ENCODE results near the gene AK4.
"Not testable (repeated sequence)": the region's sequence is repeated elsewhere in the genome, so short reads cannot be mapped to it uniquely, and the experiment has no call there.

AK4 gene

DNA sequence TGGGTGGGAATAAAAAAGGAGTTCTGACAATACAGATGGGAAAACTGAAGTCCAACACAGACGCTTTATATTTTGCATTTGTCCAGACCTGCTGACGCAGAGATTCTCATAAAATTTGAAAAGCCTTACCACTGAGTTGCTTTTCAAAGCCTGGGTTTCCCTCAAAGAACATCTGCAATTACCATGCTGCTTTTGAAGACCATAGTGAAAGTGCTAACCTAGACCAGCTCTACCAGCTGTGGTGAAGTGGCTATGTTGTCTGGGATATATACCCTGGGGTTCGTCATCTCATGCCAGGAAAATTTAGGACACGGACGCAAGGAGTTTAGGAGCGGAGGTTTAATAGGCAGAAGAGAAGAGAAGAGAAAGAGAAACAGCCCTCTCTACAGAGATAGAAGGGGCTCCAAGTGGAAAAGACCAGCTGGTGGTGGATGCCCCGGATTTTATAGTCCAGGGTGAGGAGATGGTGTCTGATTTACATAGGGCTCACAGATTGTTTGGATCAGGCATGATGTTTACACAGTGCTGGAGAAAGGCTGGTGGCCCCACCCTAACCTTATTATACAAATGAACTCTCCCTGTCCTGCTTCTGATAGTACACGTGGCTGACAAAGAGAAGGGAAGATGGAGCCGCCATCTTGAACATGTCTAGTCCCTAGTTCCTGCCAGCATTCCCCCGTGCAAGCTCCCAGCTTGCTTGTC, 73.8 kb downstream of the AK4 start:
- no peak for DNase-seq

- no peak for DNase-seq
Measured at GRCh38 chr1:65222340-65222940, 74.4 kb downstream of the AK4 start.

DNA sequence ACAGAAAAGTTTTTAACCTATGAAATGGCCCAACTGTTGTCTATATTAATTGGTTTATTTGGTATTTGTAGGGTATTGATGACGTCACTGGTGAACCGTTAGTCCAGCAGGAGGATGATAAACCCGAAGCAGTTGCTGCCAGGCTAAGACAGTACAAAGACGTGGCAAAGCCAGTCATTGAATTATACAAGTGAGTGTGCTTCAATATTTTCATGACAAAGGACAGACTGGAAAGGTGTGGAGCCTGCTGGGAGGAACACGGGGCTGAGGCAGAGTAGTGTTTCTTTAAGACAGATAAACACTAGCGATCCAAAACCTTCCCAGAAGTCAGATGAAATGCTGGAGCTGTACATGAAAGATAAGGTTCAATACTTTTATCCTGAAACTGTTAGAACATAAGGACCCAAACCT, 76.7 kb downstream of the AK4 start:
- DNase-seq = no peak

GRCh38 chr1:65225179-65225578, 77.2 kb downstream of the AK4 start:
- no peak for DNase-seq

- DNase-seq = no peak
Measured at GRCh38 chr1:65229201-65229600, 81.2 kb downstream of the AK4 start.

DNA sequence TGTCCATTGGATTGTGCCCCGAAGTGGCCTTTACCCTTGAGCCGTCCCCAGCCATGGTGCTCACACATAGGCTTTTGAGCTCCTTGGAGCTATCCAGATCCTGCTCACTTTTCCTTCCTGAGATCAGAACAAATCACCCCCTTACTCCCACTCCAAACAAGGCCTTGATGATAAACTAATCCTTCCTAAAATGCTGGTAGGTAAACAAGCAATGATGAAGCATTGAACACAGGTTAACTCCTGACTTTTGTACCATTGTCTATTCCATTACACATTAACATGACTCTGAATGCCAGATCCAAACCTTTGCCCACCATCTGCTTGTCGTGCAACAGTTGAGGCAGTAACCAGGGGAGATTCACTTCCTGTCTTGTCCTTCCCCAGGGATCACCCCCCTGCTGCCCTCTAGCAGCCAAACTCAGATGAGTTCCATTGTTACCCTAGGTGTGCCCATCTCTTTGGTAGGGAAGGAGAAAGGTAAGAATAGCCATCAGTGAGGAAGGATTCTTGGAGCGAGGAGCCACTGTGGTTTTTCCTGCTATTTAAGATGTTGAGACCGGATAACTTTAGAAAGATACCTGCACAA, 81.8 kb downstream of the AK4 start:
- no peak for DNase-seq

GRCh38 chr1:65230731-65231481, 82.9 kb downstream of the AK4 start:
- peak; percentile 7 for DNase-seq

DNA sequence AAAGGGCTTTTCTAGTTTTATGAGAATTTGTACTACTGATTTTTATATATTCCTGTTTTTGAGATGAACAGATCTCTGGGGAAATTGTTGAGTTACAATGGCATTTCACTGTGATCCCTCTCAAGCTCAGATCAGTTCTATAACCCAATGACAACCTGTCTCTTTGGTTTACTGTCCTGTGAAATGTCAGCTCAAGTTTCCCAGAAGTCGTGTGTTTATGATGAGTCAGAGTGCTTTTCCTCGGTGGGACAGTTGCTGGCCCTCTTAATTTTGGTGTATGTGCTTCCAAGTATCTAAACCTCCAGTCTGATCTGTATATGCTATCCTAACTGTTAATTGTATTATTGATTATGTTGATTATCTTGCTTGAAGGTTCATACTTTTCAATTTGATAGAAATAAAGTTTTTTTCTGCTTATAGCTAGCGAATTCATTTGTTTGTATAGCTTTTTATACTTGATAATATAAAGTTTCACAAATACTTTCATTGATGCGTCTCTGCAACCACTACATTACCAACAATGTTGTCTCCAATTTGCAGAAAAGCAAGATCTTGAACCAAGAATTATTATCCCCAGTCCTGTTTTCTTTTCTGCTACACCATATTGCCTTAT, 83.8 kb downstream of the AK4 start:
- DNase-seq = no peak

DNA sequence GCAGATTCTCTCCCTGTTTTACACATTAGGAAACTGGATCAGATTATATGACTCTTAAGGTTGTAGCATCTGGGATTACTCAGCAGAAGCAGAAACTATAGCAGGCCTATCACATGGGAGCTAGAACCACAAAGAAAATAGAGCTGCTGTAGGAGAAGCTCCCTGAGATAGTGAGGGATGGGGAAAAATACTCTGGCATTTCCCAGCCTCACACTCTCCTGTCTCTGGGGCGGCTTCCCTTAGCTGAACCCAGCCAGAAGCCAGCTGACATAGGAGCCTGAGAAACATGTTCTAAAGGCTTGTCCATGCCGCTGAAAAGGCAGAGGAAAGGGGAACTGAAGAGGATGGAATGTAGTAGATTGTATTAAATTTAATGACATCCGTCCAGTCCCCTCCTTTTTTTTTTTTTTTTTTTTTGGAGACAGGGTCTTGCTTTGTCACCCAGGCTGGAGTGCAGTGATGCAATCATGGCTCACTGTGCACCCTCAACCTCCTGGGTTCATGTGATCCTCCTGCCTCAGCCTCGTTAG, 84.5 kb downstream of the AK4 start:
- DNase-seq = no peak

DNA sequence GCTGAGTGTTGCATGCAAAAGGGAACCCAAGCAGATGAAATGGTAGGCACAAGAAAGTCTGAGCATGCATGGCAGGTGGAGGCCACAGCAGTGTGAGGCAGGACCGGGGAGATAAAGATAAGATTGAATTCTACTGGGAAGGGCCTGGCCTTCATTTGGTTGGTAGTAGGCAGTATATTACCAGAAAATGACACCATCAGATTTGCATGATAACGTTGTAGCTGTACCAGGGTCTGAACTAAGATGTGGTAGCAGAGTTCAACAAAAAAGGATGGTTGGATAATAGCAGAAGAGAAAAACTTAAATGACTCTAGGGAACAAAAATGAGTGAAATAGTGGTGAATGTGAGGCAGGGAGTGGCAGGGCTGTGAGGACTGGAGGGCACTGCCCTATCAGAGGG, 85.8 kb downstream of the AK4 start:
- DNase-seq = no peak

DNA sequence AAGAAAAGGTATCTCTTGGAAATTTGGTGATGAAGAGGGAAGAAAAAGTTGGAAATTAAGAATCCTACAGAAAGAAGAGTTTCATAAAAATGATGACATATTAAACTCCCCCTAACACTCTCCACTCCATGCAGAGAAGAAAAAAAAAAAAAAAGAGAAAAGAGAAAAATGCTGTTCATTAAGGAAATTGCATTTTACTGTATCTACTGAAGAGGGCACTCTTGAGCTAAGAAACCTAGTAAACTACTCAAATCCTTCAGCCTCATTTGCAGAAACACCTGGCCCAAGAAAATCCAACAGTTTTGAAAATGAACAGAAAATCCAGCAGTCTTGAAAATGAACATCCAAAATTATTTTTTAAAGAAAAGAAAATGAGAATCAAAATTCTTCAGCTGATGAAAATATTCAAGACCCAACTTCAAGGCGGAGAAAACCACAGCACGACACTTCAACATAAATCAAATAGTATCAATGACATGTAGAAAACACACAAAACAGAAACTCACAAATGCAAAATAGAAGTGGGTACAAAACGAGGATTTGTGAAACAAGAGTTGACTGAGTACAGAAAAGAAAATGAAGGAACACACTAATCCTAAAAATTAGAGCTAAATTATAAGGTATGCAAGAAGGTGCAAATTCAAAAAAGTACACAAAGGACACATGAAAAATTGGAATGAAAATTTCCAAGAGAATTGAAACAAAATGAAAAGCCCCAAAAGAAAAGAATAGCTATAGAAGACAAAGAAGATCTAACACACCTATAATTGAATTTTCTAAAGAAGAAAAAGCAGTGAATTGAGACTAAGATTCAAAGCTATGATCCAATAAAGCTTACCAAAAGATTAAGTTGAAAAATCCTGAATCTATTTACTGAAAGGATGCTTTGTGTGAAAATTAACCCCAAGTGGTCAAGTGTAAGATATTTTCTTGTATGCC, 88.1 kb downstream of the AK4 start:
- peak; percentile 49 for DNase-seq

- DNase-seq = not testable (repeated sequence)
Measured at GRCh38 chr1:65237088-65237487, 89.1 kb downstream of the AK4 start.

DNA sequence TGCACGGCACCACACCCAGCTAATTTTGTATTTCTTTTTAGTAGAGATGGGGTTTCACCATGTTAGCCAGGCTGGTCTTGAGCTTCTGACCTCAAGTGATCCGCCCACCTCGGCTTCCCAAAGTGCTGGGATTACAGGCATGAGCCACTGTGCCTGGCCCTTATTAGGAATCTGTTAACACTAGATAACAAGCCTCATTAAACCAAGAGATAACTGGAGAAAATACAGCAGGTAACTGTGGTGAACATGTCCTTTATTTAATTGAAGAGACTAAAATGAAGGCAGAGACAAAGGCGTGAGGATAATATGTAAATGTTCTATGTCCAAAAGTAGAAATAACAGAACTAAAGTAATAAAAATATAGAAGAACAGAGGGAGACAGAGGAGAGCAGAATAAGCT, 89.5 kb downstream of the AK4 start:
- no peak for DNase-seq

DNA sequence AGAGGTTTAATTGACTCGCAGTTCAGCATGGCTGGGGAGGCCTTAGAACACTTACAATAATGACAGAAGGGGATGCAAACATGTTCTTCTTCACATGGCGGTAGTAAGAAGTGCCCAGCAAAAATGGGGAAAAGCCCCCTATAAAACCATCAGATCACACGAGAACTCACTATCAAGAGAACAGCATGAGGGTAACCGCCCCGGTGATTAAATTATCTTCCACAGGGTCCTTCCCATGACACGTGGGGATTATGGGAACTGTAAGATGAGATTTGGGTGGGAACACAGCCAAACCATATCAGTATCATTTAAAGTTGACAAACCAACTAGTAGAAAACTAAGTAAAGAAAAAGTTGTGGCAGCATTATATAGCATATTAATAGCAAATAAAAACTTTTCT, 90.0 kb downstream of the AK4 start:
- no peak for DNase-seq

DNA sequence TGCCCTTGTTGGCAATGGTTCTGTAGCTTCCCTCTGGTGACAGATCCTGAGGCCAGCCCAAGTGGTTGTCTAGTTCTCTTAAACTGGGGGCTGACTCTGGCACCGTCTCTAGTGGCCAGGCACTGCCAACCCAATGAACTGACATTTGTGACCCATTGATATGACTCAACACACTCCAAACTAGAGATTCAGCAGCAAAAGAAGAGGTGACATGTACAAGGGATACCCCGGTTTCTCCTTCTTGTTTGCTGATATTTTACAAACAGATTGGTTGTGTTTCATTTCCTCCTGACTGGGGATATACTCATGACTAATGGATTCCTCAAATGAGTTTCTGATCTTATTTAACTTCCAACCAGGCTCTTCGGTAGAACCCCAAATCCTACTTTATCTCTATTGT, 95.5 kb downstream of the AK4 start:
- DNase-seq = no peak

- no peak for DNase-seq
Measured at GRCh38 chr1:65245295-65245694, 97.3 kb downstream of the AK4 start.

GRCh38 chr1:65247419-65248359, 99.7 kb downstream of the AK4 start:
- no peak for DNase-seq

- no peak for DNase-seq
Measured at GRCh38 chr1:65250826-65251225, 102.8 kb downstream of the AK4 start.

GRCh38 chr1:65253800-65254319, 105.9 kb downstream of the AK4 start:
- DNase-seq = no peak

DNA sequence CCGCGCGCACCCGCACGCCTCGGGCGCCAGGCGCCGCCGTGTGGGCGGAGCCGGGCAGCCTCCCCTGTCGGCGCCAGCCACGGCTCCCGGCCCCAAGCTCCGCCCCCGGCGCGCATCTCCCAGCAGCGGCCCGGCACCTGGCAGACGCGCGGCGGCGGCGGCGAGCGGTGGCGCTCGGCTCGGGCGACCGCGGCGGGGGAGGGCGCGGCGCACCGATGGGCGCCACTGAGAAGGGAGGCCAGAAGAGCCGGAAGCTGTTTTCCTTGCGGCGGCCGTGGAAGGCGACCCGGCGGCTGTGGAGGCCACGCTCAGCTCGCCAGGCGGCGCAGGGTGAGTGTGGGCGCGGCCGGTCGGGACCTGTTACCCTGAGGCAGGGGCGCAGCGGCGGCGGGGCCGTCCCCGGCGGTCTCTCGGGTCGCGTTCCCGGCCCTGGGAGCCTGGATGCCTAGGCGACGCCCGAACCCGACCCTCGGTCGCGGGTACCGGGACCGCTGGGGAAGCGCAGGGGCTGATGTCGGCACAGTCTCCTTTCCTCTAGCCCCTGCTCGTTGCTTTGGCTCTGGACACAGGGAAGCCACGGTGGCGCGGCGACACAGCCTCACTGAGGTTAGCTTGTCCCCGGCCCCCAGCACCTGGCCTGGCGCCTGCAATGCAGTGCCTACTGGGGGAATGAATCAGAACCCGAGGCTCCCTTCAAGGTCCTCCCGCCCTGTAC, 106.5 kb downstream of the AK4 start:
- DNase-seq = peak; percentile 87
